Tibial nerve (tissue), 4 donors: ENCODE measurements around the gene APRT. TPM values are rescaled to one million over a fixed set of nuclear protein-coding genes. Genes with fewer than 3 reads are reported as not detected.

ENCODE experiments used
- DNase-seq, 2 donors: peaks; one replicate each; pipeline ENCODE4 v3.0.0-alpha.2; 2019; ENCODE audit warnings: low spot score in 2 of 2
- H3K27ac ChIP-seq, 4 donors: fragments of 200-600 bp; sonication (generic) in 3 of 4; one replicate each; pipeline ENCODE4 v1.5.1; 2017 to 2019; ENCODE audit warnings: mild to moderate bottlenecking in 1 of 4
- H3K27me3 ChIP-seq, 2 donors: fragments of 200-600 bp; sonication (generic) in 1 of 2; one replicate each; pipeline versions ENCODE4 v1.5.1 to v1.6.0; 2017 to 2019
- H3K36me3 ChIP-seq, 3 donors: fragments of 200-600 bp; sonication (generic); one replicate each; pipeline ENCODE4 v1.5.1; 2018 to 2019
- H3K4me1 ChIP-seq, 4 donors: fragments of 200-600 bp; sonication (generic) in 3 of 4; one replicate each; pipeline ENCODE4 v1.5.1; 2017 to 2019
- H3K4me3 ChIP-seq, 4 donors: fragments of 200-600 bp; sonication (generic) in 3 of 4; one replicate each; pipeline ENCODE4 v1.5.1; 2017 to 2019; ENCODE audit warnings: mild to moderate bottlenecking in 1 of 4, moderate library complexity in 1 of 4
- H3K9me3 ChIP-seq, 4 donors: fragments of 200-600 bp; sonication (generic) in 3 of 4; one replicate each; pipeline ENCODE4 v1.5.1; 2017 to 2019
- CTCF ChIP-seq, 5 experiments: fragments of 200-600 bp in 3 of 5; fragments of 450-650 bp in 2 of 5; sonication (generic) in 3 of 5; IDR thresholded peaks; one replicate each; pipeline ENCODE4 v1.5.1; 2016 to 2019; ENCODE audit warnings: antibody characterized with exemption in 5 of 5, mild to moderate bottlenecking in 3 of 5, moderate library complexity in 2 of 5
- EP300 ChIP-seq, 2 donors: sonication (generic); formaldehyde crosslinking; IDR thresholded peaks; one replicate each; pipeline ENCODE4 v1.6.1; 2017; ENCODE audit warnings: antibody characterized with exemption in 2 of 2, mild to moderate bottlenecking in 1 of 2
- POLR2A ChIP-seq, 2 donors: fragments of 450-650 bp; IDR thresholded peaks; one replicate each; pipeline ENCODE4 v1.6.1; 2017; ENCODE audit warnings: antibody characterized with exemption in 2 of 2, mild to moderate bottlenecking in 2 of 2, moderate library complexity in 2 of 2
- WGBS, 2 donors: methylation state at CpG; one replicate each; pipeline ENCODE4 v1.1.5; 2018; 5-methylcytosine and 5-hydroxymethylcytosine counted together
- total RNA-seq, 4 donors: library from RNA; depleted of rRNA; stranded (reverse); fragments of >200 nt; gene quantifications; one replicate each; pipeline ENCODE4 v1.1.0, GENCODE V29; 2016

Gene APRT
- total RNA-seq, 4 donors from 2014 or later: 83.4 to 157 (median 106) TPM

GRCh38 chr16:88799569-88800276 lies 12.0 kb downstream of the APRT start:
- 79% methylated on average over 15 to 17 of the region's 17 CpGs for WGBS, 2 donors
- Histone ChIP-seq H3K4me1 (peaks cover 0 to 26% (median 13%) of the 10 kb centered on the region in 4 donors), H3K27ac (no peak overlapping the region), H3K36me3 (peaks cover 0 to 7% (median 0%) of the 10 kb centered on the region in 3 donors), H3K9me3 (no peaks in the 10 kb centered on the region), H3K4me3 (no peak overlapping the region), H3K27me3 (no peaks in the 10 kb centered on the region)
- no peak for TF ChIP-seq EP300 (IDR thresholded peaks at IDR 0.05)
- no peak for TF ChIP-seq POLR2A (IDR thresholded peaks at IDR 0.05)
- TF ChIP-seq CTCF (IDR thresholded peaks at IDR 0.05): no peak
- no peak for DNase-seq

DNA sequence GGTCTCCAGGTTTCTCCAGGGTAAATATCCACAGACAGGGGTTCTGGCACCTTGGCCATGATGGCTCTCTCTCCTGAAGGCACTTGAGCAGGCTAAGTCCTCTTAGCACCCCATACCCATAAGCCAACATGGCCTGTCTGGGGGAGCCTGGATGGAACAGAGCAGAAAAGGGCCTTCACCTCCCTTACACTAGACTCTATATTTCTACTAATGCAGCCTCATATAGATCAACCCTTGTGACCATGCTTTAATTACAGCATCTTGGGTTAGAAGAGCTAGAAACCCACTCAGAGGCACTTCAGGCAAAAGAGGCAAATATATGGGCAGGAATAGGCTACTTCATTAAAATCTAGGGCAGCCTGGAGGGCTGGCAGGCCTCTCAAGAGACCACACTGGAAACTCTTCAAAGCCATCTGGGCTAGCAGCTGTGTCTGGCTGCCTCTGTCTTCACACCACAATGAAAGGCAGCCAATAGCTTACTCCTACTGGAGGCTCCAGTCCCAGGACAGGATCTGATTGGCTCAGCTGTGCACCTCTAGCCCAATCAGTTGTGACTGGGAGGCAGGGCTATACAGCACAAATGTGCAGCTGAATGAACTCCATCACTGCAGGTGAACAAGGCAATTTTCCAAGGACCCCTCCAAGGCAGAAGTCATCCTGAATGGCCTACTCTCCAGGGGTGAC lies 12.8 kb downstream of the APRT start:
- H3K4me3 ChIP-seq: no peak overlapping the region
- TF ChIP-seq CTCF (IDR thresholded peaks at IDR 0.05): no peak
- no peak overlapping the region for H3K27ac ChIP-seq
- H3K4me1 ChIP-seq: peaks cover 0 to 18% (median 4%) of the 10 kb centered on the region in 4 donors
- no peaks in the 10 kb centered on the region for H3K9me3 ChIP-seq
- H3K36me3 ChIP-seq: peaks cover 0 to 7% (median 0%) of the 10 kb centered on the region in 3 donors
- DNase-seq: no peak
- H3K27me3 ChIP-seq: no peaks in the 10 kb centered on the region

DNA sequence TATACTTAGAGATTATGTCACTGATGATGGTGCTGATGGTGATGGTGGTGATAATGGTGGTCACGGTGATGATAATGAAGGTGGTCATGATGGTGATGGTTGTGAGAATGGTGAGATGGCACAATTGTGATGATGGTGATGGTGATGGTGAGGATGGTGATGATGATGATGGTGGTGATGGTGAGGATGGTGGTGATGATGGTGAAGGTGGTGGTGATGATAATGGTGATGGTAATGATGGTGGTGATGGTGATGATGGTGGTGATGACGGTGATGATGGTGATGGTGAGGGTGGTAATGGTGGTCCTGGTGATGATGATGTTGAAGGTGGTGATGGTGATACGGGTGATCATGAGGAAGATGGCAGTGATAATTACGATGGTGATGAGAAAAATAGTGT lies 13.7 kb downstream of the APRT start:
- Histone ChIP-seq H3K27me3 (peaks cover 0 to 1% of the 10 kb centered on the region in 2 donors), H3K4me1 (peaks cover 0 to 15% (median 4%) of the 10 kb centered on the region in 4 donors), H3K9me3 (no peaks in the 10 kb centered on the region), H3K36me3 (peaks cover 0 to 7% (median 0%) of the 10 kb centered on the region in 3 donors), H3K27ac (no peak overlapping the region), H3K4me3 (no peak overlapping the region)
- no peak for TF ChIP-seq EP300 (IDR thresholded peaks at IDR 0.05)
- no peak for TF ChIP-seq POLR2A (IDR thresholded peaks at IDR 0.05)
- TF ChIP-seq CTCF (IDR thresholded peaks at IDR 0.05): no peak
- 82 to 90% methylated on average over 4 of the region's 4 CpGs for WGBS, 2 donors
- no peak for DNase-seq

GRCh38 chr16:88796278-88796677 lies 15.4 kb downstream of the APRT start:
- H3K27me3 ChIP-seq: peaks cover 0 to 14% of the 10 kb centered on the region in 2 donors
- no peaks in the 10 kb centered on the region for H3K9me3 ChIP-seq
- WGBS, 2 donors: 76% methylated on average over 4 of the region's 4 CpGs; no CpG with 5 or more reads in 1 of the 2 donors
- no peak overlapping the region for H3K4me3 ChIP-seq
- TF ChIP-seq POLR2A (IDR thresholded peaks at IDR 0.05): no peak
- TF ChIP-seq EP300 (IDR thresholded peaks at IDR 0.05): no peak
- no peak for TF ChIP-seq CTCF (IDR thresholded peaks at IDR 0.05)
- peaks cover 0 to 17% (median 6%) of the 10 kb centered on the region in 4 donors for H3K4me1 ChIP-seq
- H3K27ac ChIP-seq: no peak overlapping the region
- DNase-seq: no peak
- peaks cover 0 to 7% (median 0%) of the 10 kb centered on the region in 3 donors for H3K36me3 ChIP-seq
